Neural cell (in vitro differentiated cells): ENCODE results near the gene ATG9B. TPM values are rescaled to one million over a fixed set of nuclear protein-coding genes. Genes with fewer than 3 reads are reported as not detected.

ENCODE experiments used
- H2AFZ ChIP-seq: fragments of 200-600, 300-800 bp; sonication (generic), shearing (Covaris generic); 2 replicates; pipeline ENCODE4 v1.6.0; 2014; ENCODE audit warnings: low read depth, mild to moderate bottlenecking, antibody characterized with exemption, low read length, moderate library complexity
- H3F3A ChIP-seq: fragments of 200-600 bp; shearing (Covaris generic); 2 replicates; pipeline ENCODE4 v1.6.1; 2016; ENCODE audit warnings: mild to moderate bottlenecking, moderate library complexity, mixed read lengths, antibody characterized with exemption, low read length; ENCODE audit not compliant: insufficient read depth, poor library complexity, severe bottlenecking
- H3K27ac ChIP-seq: fragments of 200-600, 300-800 bp; sonication (generic), shearing (Covaris generic); 2 replicates; pipeline ENCODE4 v1.5.1; 2014; ENCODE audit warnings: mild to moderate bottlenecking, low read length, moderate library complexity
- H3K27me3 ChIP-seq: fragments of 300-800, 200-600 bp; sonication (generic), shearing (Covaris generic); 2 replicates; pipeline ENCODE4 v1.6.0; 2014; ENCODE audit warnings: mild to moderate bottlenecking, low read depth, low read length, moderate library complexity; ENCODE audit not compliant: insufficient read depth
- H3K36me3 ChIP-seq: fragments of 300-800, 200-600 bp; sonication (generic), shearing (Covaris generic); 2 replicates; pipeline ENCODE4 v1.5.1; 2014; ENCODE audit warnings: mild to moderate bottlenecking, antibody characterized with exemption, low read length, moderate library complexity; ENCODE audit not compliant: insufficient read depth
- H3K4me2 ChIP-seq: fragments of 300-800, 200-600 bp; sonication (generic), shearing (Covaris generic); 2 replicates; pipeline ENCODE4 v1.6.0; 2014; ENCODE audit warnings: mild to moderate bottlenecking, low read length
- H3K4me3 ChIP-seq: fragments of 300-800, 200-600 bp; sonication (generic), shearing (Covaris generic); 2 replicates; pipeline ENCODE4 v1.5.1; 2014; ENCODE audit warnings: mild to moderate bottlenecking, low read length, moderate library complexity
- H3K79me2 ChIP-seq: fragments of 200-600 bp; shearing (Covaris generic); replicated peaks from 2 replicates; pipeline ENCODE4 v1.6.0; 2014; ENCODE audit warnings: mild to moderate bottlenecking, low read length, moderate library complexity; ENCODE audit not compliant: insufficient read depth
- H3K9ac ChIP-seq: fragments of 300-800, 200-600 bp; sonication (generic), shearing (Covaris generic); 2 replicates; pipeline ENCODE4 v1.6.1; 2016; ENCODE audit warnings: mild to moderate bottlenecking, low read length, mixed read lengths
- H3K9me2 ChIP-seq: fragments of 200-600 bp; shearing (Covaris generic); 2 replicates; pipeline ENCODE4 v1.6.1; 2016; ENCODE audit warnings: mild to moderate bottlenecking, low read length, mixed read lengths; ENCODE audit not compliant: insufficient read depth
- H3K9me3 ChIP-seq: fragments of 200-600, 300-800 bp; sonication (generic), shearing (Covaris generic); 2 replicates; pipeline ENCODE4 v1.6.1; 2016; ENCODE audit warnings: mild to moderate bottlenecking, mixed run types, low read length, moderate library complexity, mixed read lengths
- H4K20me1 ChIP-seq: fragments of 200-600 bp; shearing (Covaris generic); 2 replicates; pipeline ENCODE4 v1.6.1; 2016; ENCODE audit warnings: mild to moderate bottlenecking, mixed run types; ENCODE audit not compliant: insufficient read depth
- CTCF ChIP-seq: fragments of 450-650 bp; IDR thresholded peaks from 2 replicates; pipeline ENCODE4 v1.5.1; 2014; ENCODE audit warnings: antibody characterized with exemption, mild to moderate bottlenecking, moderate library complexity; ENCODE audit not compliant: poor library complexity, severe bottlenecking
- EP300 ChIP-seq: fragments of 450-650 bp; conservative IDR thresholded peaks from 2 replicates; pipeline ENCODE4 v1.6.1; 2014; ENCODE audit warnings: antibody characterized with exemption, mild to moderate bottlenecking, moderate library complexity; ENCODE audit not compliant: poor library complexity, severe bottlenecking
- EZH2 ChIP-seq: fragments of 200-600, 300-800 bp; shearing (Covaris generic), sonication (generic); IDR thresholded peaks from 2 replicates; pipeline ENCODE4 v1.6.1; 2014; ENCODE audit warnings: antibody characterized with exemption, low read length, borderline replicate concordance, mild to moderate bottlenecking; ENCODE audit not compliant: insufficient read depth, poor library complexity, severe bottlenecking
- MXI1 ChIP-seq: fragments of 450-650 bp; conservative IDR thresholded peaks from 2 replicates; pipeline ENCODE4 v1.6.1; 2014; ENCODE audit warnings: antibody characterized with exemption, mild to moderate bottlenecking; ENCODE audit not compliant: poor library complexity, severe bottlenecking
- POLR2AphosphoS5 ChIP-seq: IDR thresholded peaks from 2 replicates; pipeline ENCODE4 v1.6.1; 2012
- RAD21 ChIP-seq: fragments of 450-650 bp; conservative IDR thresholded peaks from 2 replicates; pipeline ENCODE4 v1.6.1; 2014; ENCODE audit warnings: antibody characterized with exemption, mild to moderate bottlenecking, moderate library complexity
- REST ChIP-seq: IDR thresholded peaks from 2 replicates; pipeline ENCODE4 v1.6.1; 2012; ENCODE audit warnings: borderline replicate concordance
- SMC3 ChIP-seq: fragments of 450-650 bp; conservative IDR thresholded peaks from 2 replicates; pipeline ENCODE4 v1.6.1; 2014; ENCODE audit warnings: antibody characterized with exemption, mild to moderate bottlenecking, moderate library complexity; ENCODE audit not compliant: poor library complexity
- TAF1 ChIP-seq: IDR thresholded peaks from 2 replicates; pipeline ENCODE4 v1.6.1; 2012; ENCODE audit warnings: low read depth
- polyA plus RNA-seq: library from polyadenylated mRNA; depleted of rRNA; stranded (reverse); fragments of >200 nt; gene quantifications from 2 replicates; pipeline ENCODE4 v1.2.3, GENCODE V29; 2014

The ATG9B gene
- polyA plus RNA-seq, 1 donor from 2014 or later: 1.4 TPM

- no peaks in the 10 kb centered on the region for H3K27me3 ChIP-seq
- H3K9me3 ChIP-seq: no peaks in the 10 kb centered on the region
- H4K20me1 ChIP-seq: no peaks in the 10 kb centered on the region
- H3K27ac ChIP-seq: no peak overlapping the region
- H3K36me3 ChIP-seq: no peaks in the 10 kb centered on the region
- TF ChIP-seq MXI1 (no peak), POLR2AphosphoS5 (no peak), SMC3 (no peak), EP300 (no peak), TAF1 (no peak), REST (no peak), CTCF (no peak), RAD21 (no peak), EZH2 (no peak)
- no peak overlapping the region for H3K4me2 ChIP-seq
- no peak overlapping the region for H2AFZ ChIP-seq
- H3K9ac ChIP-seq: no peak overlapping the region
- H3K4me3 ChIP-seq: no peak overlapping the region
- H3F3A ChIP-seq: no peaks in the 10 kb centered on the region
- H3K9me2 ChIP-seq: no peaks in the 10 kb centered on the region
- H3K79me2 ChIP-seq: no peaks in the 10 kb centered on the region
These were observed 26.0 kb downstream of the ATG9B start for GRCh38 chr7:150998341-150998740.

- Histone ChIP-seq H4K20me1 (no peaks in the 10 kb centered on the region), H3K27ac (no peak overlapping the region), H3K27me3 (no peaks in the 10 kb centered on the region), H3K36me3 (no peaks in the 10 kb centered on the region), H3K4me3 (no peak overlapping the region), H2AFZ (no peak overlapping the region), H3F3A (no peaks in the 10 kb centered on the region), H3K9ac (no peak overlapping the region), H3K4me2 (no peak overlapping the region), H3K79me2 (no peaks in the 10 kb centered on the region), H3K9me3 (no peaks in the 10 kb centered on the region), H3K9me2 (no peaks in the 10 kb centered on the region)
- TF ChIP-seq SMC3: no peak
- no peak for TF ChIP-seq EP300
- no peak for TF ChIP-seq EZH2
- no peak for TF ChIP-seq CTCF
- no peak for TF ChIP-seq TAF1
- TF ChIP-seq RAD21: no peak
- no peak for TF ChIP-seq MXI1
- no peak for TF ChIP-seq POLR2AphosphoS5
- TF ChIP-seq REST: no peak
These were observed 26.5 kb downstream of the ATG9B start for GRCh38 chr7:150997817-150998216.
